Thoracic aorta (tissue), 2 donors: ENCODE measurements around the gene RRN3. TPM values are rescaled to one million over a fixed set of nuclear protein-coding genes. Genes with fewer than 3 reads are reported as not detected.
"Not testable (repeated sequence)": the region's sequence is repeated elsewhere in the genome, so short reads cannot be mapped to it uniquely, and the experiment has no call there.

Source experiments
- ATAC-seq: fragments of 150-250 bp; one replicate; pipeline ENCODE4 v1.8.0; 2017; ENCODE audit warnings: low read depth; ENCODE audit not compliant: insufficient number of reproducible peaks, low FRiP score
- DNase-seq: peaks from one replicate; pipeline ENCODE4 v3.0.0-alpha.2; 2020; ENCODE audit warnings: low spot score
- H3K27ac ChIP-seq, 2 donors: fragments of 200-600 bp; sonication (generic); 1 replicate in 1 of 2; 2 replicates in 1 of 2; pipeline ENCODE4 v1.5.1; 2016; ENCODE audit warnings: mild to moderate bottlenecking in 2 of 2, moderate library complexity in 2 of 2
- H3K27me3 ChIP-seq: fragments of 200-600 bp; sonication (generic); replicated peaks from 2 replicates; pipeline ENCODE4 v1.6.0; 2016; ENCODE audit warnings: mild to moderate bottlenecking; ENCODE audit not compliant: insufficient read depth
- H3K36me3 ChIP-seq: fragments of 200-600 bp; sonication (generic); one replicate; pipeline ENCODE4 v1.5.1; 2016
- H3K4me1 ChIP-seq, 2 donors: fragments of 200-600 bp; sonication (generic); 1 replicate in 1 of 2; 2 replicates in 1 of 2; pipeline versions ENCODE4 v1.5.1 to v1.6.0; 2016; ENCODE audit warnings: low read depth in 2 of 2, mild to moderate bottlenecking in 1 of 2; ENCODE audit not compliant: control insufficient read depth in 1 of 2
- H3K4me3 ChIP-seq: fragments of 200-600 bp; sonication (generic); 2 replicates; pipeline ENCODE4 v1.5.1; 2016; ENCODE audit warnings: mild to moderate bottlenecking
- H3K9me3 ChIP-seq: fragments of 200-600 bp; sonication (generic); 2 replicates; pipeline ENCODE4 v1.5.1; 2016
- CTCF ChIP-seq: fragments of 200-600 bp; sonication (generic); IDR thresholded peaks from one replicate; pipeline ENCODE4 v1.5.1; 2019; ENCODE audit warnings: antibody characterized with exemption
- total RNA-seq, 2 donors: library from RNA; depleted of rRNA; stranded (reverse); fragments of >200 nt; gene quantifications; one replicate each; pipeline versions ENCODE4 v1.1.0 to v1.2.3, GENCODE V29; 2016

RRN3 gene
- total RNA-seq: 10 to 100 TPM; 25.0 to 30.2 TPM

- ATAC-seq (peak; percentile 97), DNase-seq (peak; percentile 65)
- peak within 1 kb of the TSS; percentile 65 to 76 for H3K27ac ChIP-seq
- H3K4me1 ChIP-seq: peaks cover 6 to 19% of the 10 kb centered on the region in 2 donors
- H3K27me3 ChIP-seq, H3K36me3 ChIP-seq, H3K9me3 ChIP-seq: not testable (repeated sequence)
- peak within 1 kb of the TSS; percentile 79 for H3K4me3 ChIP-seq
Observed at GRCh38 chr16:15093955-15094827, at the start of gene RRN3. TSS of gene RRN3 (minus strand) at chr16:15094272. CDS start at chr16:15094233, 39 bp downstream.

GRCh38 chr16:15143601-15144091, 49.6 kb upstream of the RRN3 start:
- peaks cover 36 to 65% of the 10 kb centered on the region in 2 donors for H3K4me1 ChIP-seq
- not testable (repeated sequence) for H3K36me3 ChIP-seq, H3K27me3 ChIP-seq, DNase-seq, H3K9me3 ChIP-seq, ATAC-seq
- H3K4me3 ChIP-seq: peak overlapping the region; percentile 68
- H3K27ac ChIP-seq: peak overlapping the region; percentile 98 to 99

- H3K36me3 ChIP-seq, ATAC-seq, DNase-seq, H3K9me3 ChIP-seq, H3K27me3 ChIP-seq: not testable (repeated sequence)
- peak overlapping the region; percentile 68 for H3K4me3 ChIP-seq
- peaks cover 36 to 65% of the 10 kb centered on the region in 2 donors for H3K4me1 ChIP-seq
- peak overlapping the region; percentile 98 to 99 for H3K27ac ChIP-seq
Observed at GRCh38 chr16:15142891-15143600, 49.0 kb upstream of the RRN3 start.

GRCh38 chr16:15142107-15142890, 48.2 kb upstream of the RRN3 start:
- H3K27me3 ChIP-seq, H3K36me3 ChIP-seq, H3K9me3 ChIP-seq, ATAC-seq, DNase-seq: not testable (repeated sequence)
- peaks cover 35 to 58% of the 10 kb centered on the region in 2 donors for H3K4me1 ChIP-seq
- peak overlapping the region; percentile 98 to 99 for H3K27ac ChIP-seq
- peak overlapping the region; percentile 68 for H3K4me3 ChIP-seq

GRCh38 chr16:15141586-15141985, 47.5 kb upstream of the RRN3 start:
- Histone ChIP-seq H3K27me3 (no peaks in the 10 kb centered on the region), H3K9me3 (no peaks in the 10 kb centered on the region), H3K4me3 (peak overlapping the region; percentile 68), H3K36me3 (no peaks in the 10 kb centered on the region), H3K4me1 (peaks cover 29 to 51% of the 10 kb centered on the region in 2 donors), H3K27ac (peak overlapping the region; percentile 80 to 99)
- no peak for DNase-seq
- TF ChIP-seq CTCF: no peak
- ATAC-seq: no peak

GRCh38 chr16:15140444-15141365, 46.6 kb upstream of the RRN3 start:
- Histone ChIP-seq H3K27ac (peak overlapping the region; percentile 80 to 99), H3K4me1 (peaks cover 21 to 42% of the 10 kb centered on the region in 2 donors), H3K4me3 (peak overlapping the region; percentile 68)
- not testable (repeated sequence) for H3K27me3 ChIP-seq, DNase-seq, H3K9me3 ChIP-seq, H3K36me3 ChIP-seq, ATAC-seq

GRCh38 chr16:15137514-15137913, 43.4 kb upstream of the RRN3 start:
- H3K27ac ChIP-seq, DNase-seq, H3K36me3 ChIP-seq, H3K27me3 ChIP-seq, H3K9me3 ChIP-seq, ATAC-seq, H3K4me3 ChIP-seq: not testable (repeated sequence)
- H3K4me1 ChIP-seq: peaks cover 3 to 19% of the 10 kb centered on the region in 2 donors

- not testable (repeated sequence) for H3K36me3 ChIP-seq, H3K4me1 ChIP-seq, H3K4me3 ChIP-seq, H3K27me3 ChIP-seq, H3K9me3 ChIP-seq, DNase-seq, H3K27ac ChIP-seq, ATAC-seq
Observed at GRCh38 chr16:15135483-15136360, 41.6 kb upstream of the RRN3 start.

GRCh38 chr16:15134752-15135482, 40.8 kb upstream of the RRN3 start:
- H3K9me3 ChIP-seq, H3K27ac ChIP-seq, DNase-seq, H3K4me1 ChIP-seq, H3K4me3 ChIP-seq, H3K27me3 ChIP-seq, ATAC-seq: not testable (repeated sequence)
- H3K36me3 ChIP-seq: peaks cover 13% of the 10 kb centered on the region
